K562 (cell line): Measurements from ENCODE around the gene LHPP. TPM values are rescaled to one million over a fixed set of nuclear protein-coding genes. Genes with fewer than 3 reads are reported as not detected.

Experiments used
- ARID2 ChIP-seq: fragments of 450-650 bp; IDR thresholded peaks from 2 replicates; pipeline ENCODE4 v1.6.1; 2017; ENCODE audit warnings: antibody characterized with exemption, mild to moderate bottlenecking
- CTCFL ChIP-seq: IDR thresholded peaks from 2 replicates; pipeline ENCODE4 v1.6.1; 2011; ENCODE audit warnings: borderline replicate concordance, low read depth, mild to moderate bottlenecking, moderate library complexity, low read length; ENCODE audit not compliant: insufficient read depth, poor library complexity, severe bottlenecking
- DEAF1 ChIP-seq: fragments of 450-650 bp; formaldehyde crosslinking; IDR thresholded peaks from 2 replicates; pipeline ENCODE4 v1.4.0; 2020; ENCODE audit warnings: mild to moderate bottlenecking, moderate library complexity
- NRF1 ChIP-seq, 2 experiments: fragments of 450-650 bp; IDR thresholded peaks in 1 of 2; conservative IDR thresholded peaks in 1 of 2; 2 replicates each; pipeline ENCODE4 v1.6.1; 2014; ENCODE audit warnings: mild to moderate bottlenecking in 2 of 2
- RAD21 ChIP-seq, 2 experiments: fragments of 250-450 bp in 1 of 2; fragments of 450-650 bp in 1 of 2; sonication (Bioruptor Pico) in 1 of 2; formaldehyde crosslinking in 1 of 2; IDR thresholded peaks in 1 of 2; conservative IDR thresholded peaks in 1 of 2; 2 replicates each; pipeline versions ENCODE4 v1.4.0 to v1.8.0; 2020 to 2022; ENCODE audit warnings: mild to moderate bottlenecking in 2 of 2, moderate library complexity in 1 of 2
- TFAP4 ChIP-seq: sonication (generic); formaldehyde crosslinking; IDR thresholded peaks from 2 replicates; pipeline ENCODE4 v1.8.0; 2022; ENCODE audit warnings: missing genetic modification reagents, mild to moderate bottlenecking, moderate library complexity, borderline replicate concordance
- ZBTB26 ChIP-seq: fragments of 450-650 bp; formaldehyde crosslinking; IDR thresholded peaks from 2 replicates; pipeline ENCODE4 v1.4.0; 2022; ENCODE audit warnings: missing genetic modification characterization
- ZBTB34 ChIP-seq: fragments of 250-450 bp; sonication (Bioruptor Pico); IDR thresholded peaks from 2 replicates; pipeline ENCODE4 v1.8.0; 2021; ENCODE audit warnings: mild to moderate bottlenecking, moderate library complexity
- ZBTB5 ChIP-seq: fragments of 450-650 bp; IDR thresholded peaks from 2 replicates; pipeline ENCODE4 v1.6.1; 2017; ENCODE audit warnings: antibody characterized with exemption
- ZBTB7A ChIP-seq: IDR thresholded peaks from 2 replicates; pipeline ENCODE4 v1.6.1; 2011; ENCODE audit warnings: low read depth, mild to moderate bottlenecking, low read length, moderate library complexity, borderline replicate concordance; ENCODE audit not compliant: control insufficient read depth
- polyA plus RNA-seq, 8 experiments: library from polyadenylated mRNA; depleted of rRNA in 4 of 8; stranded (reverse) in 5 of 8; unstranded in 3 of 8; fragments of >200 nt; fragmentation: Nextera tagmentation in 2 of 8; fragmentation: Illumina TruSeq in 1 of 8; extraction: Ambion mirVana in 2 of 8; extraction: Trizol in 1 of 8; gene quantifications; 2 replicates each; pipeline versions ENCODE4 v1.2.1 to v1.2.3, GENCODE V29; 2011 to 2014; ENCODE audit warnings: inconsistent platforms in 1 of 8, missing spikeins in 1 of 8
- total RNA-seq, 7 experiments: library from RNA; depleted of rRNA in 6 of 7; stranded (reverse); fragments of >200 nt in 6 of 7; fragmentation: Illumina TruSeq in 2 of 7; extraction: Trizol in 2 of 7; gene quantifications; 2 replicates each; pipeline versions ENCODE4 v1.2.1 to v1.2.3, GENCODE V29; 2011 to 2021; ENCODE audit warnings: low replicate concordance in 1 of 7

LHPP gene
- total and polyA plus RNA-seq, 9 of the 15 experiments (the other 6 are each of a cell fraction or from before 2014, with no cell fraction given) = 0.34 to 7.4 (median 3.0) TPM

- TF ChIP-seq DEAF1 = peak; percentile 68
- TF ChIP-seq ZBTB5 = no peak
- peak; percentile 55 to 58 for TF ChIP-seq NRF1 (conservative IDR thresholded peaks at IDR 0.05 in 1 of 2, IDR thresholded peaks at IDR 0.05 in 1 of 2)
- peak; percentile 32; the same call in 1 of the 2 replicates for TF ChIP-seq TFAP4 (CRISPR knock-in tag)
- TF ChIP-seq ZBTB34 = no peak
- TF ChIP-seq ARID2 = peak; percentile 82
- TF ChIP-seq ZBTB7A = peak; percentile 29; the same call in 1 of the 2 replicates
- TF ChIP-seq RAD21 (CRISPR knock-in tag; conservative IDR thresholded peaks at IDR 0.05 in 1 of 2, IDR thresholded peaks at IDR 0.05 in 1 of 2) = peak; percentile 86 to 94
- TF ChIP-seq ZBTB26 (CRISPR knock-in tag) = no peak
- TF ChIP-seq CTCFL = peak; percentile 57
Observed at GRCh38 chr10:124539935-124540641, 78.5 kb downstream of the LHPP start (continued).
